Left ventricle myocardium inferior (tissue), 1 donor: ENCODE results near the gene P4HA1. TPM values are rescaled to one million over a fixed set of nuclear protein-coding genes. Genes with fewer than 3 reads are reported as not detected.
"Not testable (repeated sequence)": the region's sequence is repeated elsewhere in the genome, so short reads cannot be mapped to it uniquely, and the experiment has no call there.

Experiments
- DNase-seq: peaks from one replicate; pipeline ENCODE4 v3.0.0-alpha.2; 2020
- H3K27ac ChIP-seq: fragments of 200-600 bp; replicated peaks from 2 replicates; pipeline ENCODE4 v1.8.0; 2021
- H3K27me3 ChIP-seq: fragments of 200-600 bp; 2 replicates; pipeline ENCODE4 v1.8.0; 2021; ENCODE audit warnings: low read depth
- H3K36me3 ChIP-seq: fragments of 200-600 bp; 2 replicates; pipeline ENCODE4 v1.8.0; 2021
- H3K4me1 ChIP-seq: fragments of 200-600 bp; 2 replicates; pipeline ENCODE4 v1.8.0; 2021
- H3K4me3 ChIP-seq: fragments of 200-600 bp; 2 replicates; pipeline ENCODE4 v1.8.0; 2021; ENCODE audit warnings: mild to moderate bottlenecking, moderate library complexity
- H3K9me3 ChIP-seq: fragments of 200-600 bp; replicated peaks from 2 replicates; pipeline ENCODE4 v1.8.0; 2021
- CTCF ChIP-seq: fragments of 200-600 bp; IDR thresholded peaks from 2 replicates; pipeline ENCODE4 v1.8.0; 2021; ENCODE audit warnings: antibody characterized with exemption, mild to moderate bottlenecking, borderline replicate concordance
- intact Hi-C: fragments of 100-400 bp; cut with micrococcal nuclease; formaldehyde crosslinking; loops from one replicate; pipeline ENCODE4 v1.11.0; 2022
- total RNA-seq: library from RNA; stranded (reverse); fragmentation: NEBNext Ultra II Directional; extraction: Animal tissue kit (Norgen Biotek cat#: 25700); gene quantifications from one replicate; pipeline ENCODE4 v1.2.1, GENCODE V29; 2021
- donor health status: DM: no; HTN: yes; CAD: no; lungs with severe emphysema.

Gene P4HA1
- total RNA-seq, 1 donor from 2014 or later: 97.1 TPM

GRCh38 chr10:73043319-73043718 is 53.3 kb downstream of the P4HA1 start:
- no peak overlapping the region for H3K27ac ChIP-seq
- intact Hi-C loops: no loop called here

GRCh38 chr10:73042130-73042529 is 54.5 kb downstream of the P4HA1 start:
- no peak for TF ChIP-seq CTCF
- intact Hi-C loops: no loop called here
- H3K9me3 ChIP-seq: no peaks in the 10 kb centered on the region
- H3K36me3 ChIP-seq: peaks cover 71% of the 10 kb centered on the region
- H3K4me1 ChIP-seq: peaks cover 17% of the 10 kb centered on the region
- H3K27ac ChIP-seq: no peak overlapping the region
- no peak for DNase-seq
- no peaks in the 10 kb centered on the region for H3K27me3 ChIP-seq
- no peak overlapping the region for H3K4me3 ChIP-seq

More at GRCh38 chr10:73043319-73043718, 53.3 kb downstream of the P4HA1 start:
- no peaks in the 10 kb centered on the region for H3K9me3 ChIP-seq
- no peak for TF ChIP-seq CTCF
- H3K4me1 ChIP-seq: peaks cover 17% of the 10 kb centered on the region
- DNase-seq: no peak
- H3K36me3 ChIP-seq: peaks cover 76% of the 10 kb centered on the region
- H3K27me3 ChIP-seq: no peaks in the 10 kb centered on the region
- H3K4me3 ChIP-seq: no peak overlapping the region

DNA sequence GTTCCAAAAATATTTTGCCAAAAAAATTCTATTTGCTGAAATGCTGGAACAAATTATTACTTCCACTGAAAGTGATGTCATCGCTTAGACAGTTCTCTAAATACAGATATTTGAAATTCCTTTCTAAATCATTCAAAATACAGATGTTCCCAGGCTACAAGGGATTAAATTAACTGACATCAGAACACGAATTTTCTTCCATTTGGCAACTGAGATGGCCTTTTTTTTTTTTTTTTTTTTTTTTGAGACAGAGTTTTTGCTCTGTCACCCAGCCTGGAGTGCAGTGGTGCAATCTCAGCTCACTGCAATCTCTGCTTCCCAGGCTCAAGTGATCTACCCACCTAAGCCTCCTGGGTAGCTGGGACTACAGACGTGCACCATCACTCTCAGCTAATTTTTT is 57.0 kb downstream of the P4HA1 start:
- H3K4me1 ChIP-seq: peaks cover 14% of the 10 kb centered on the region
- TF ChIP-seq CTCF: no peak
- H3K4me3 ChIP-seq: no peak overlapping the region
- H3K9me3 ChIP-seq: no peaks in the 10 kb centered on the region
- H3K36me3 ChIP-seq: peaks cover 65% of the 10 kb centered on the region
- intact Hi-C loops: no loop called here
- H3K27ac ChIP-seq: peak overlapping the region; percentile 17
- H3K27me3 ChIP-seq: no peaks in the 10 kb centered on the region
- no peak for DNase-seq

DNA sequence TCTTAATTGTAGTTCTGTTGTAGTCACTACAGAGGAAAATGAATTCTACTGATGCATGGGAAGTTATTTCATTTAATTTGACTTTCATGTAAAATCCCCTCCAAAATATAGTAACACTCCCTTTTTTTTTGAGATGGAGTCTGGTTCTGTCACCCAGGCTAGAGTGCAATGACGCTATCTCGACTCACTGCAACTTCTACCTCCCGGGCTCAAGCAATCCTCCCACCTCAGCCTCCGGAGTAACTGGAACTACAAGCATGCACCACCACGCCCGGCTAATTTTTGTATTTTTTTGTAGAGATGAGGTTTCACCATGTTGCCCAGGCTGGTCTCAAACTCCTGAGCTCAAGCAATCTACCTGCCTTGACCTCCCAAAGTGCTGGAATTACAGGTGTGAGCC is 60.4 kb downstream of the P4HA1 start:
- peaks cover 57% of the 10 kb centered on the region for H3K36me3 ChIP-seq
- peaks cover 13% of the 10 kb centered on the region for H3K4me1 ChIP-seq
- intact Hi-C loops, H3K4me3 ChIP-seq, H3K27ac ChIP-seq, H3K9me3 ChIP-seq, H3K27me3 ChIP-seq, DNase-seq: not testable (repeated sequence)

- no peak for TF ChIP-seq CTCF
- H3K27me3 ChIP-seq: no peaks in the 10 kb centered on the region
- H3K36me3 ChIP-seq: peaks cover 78% of the 10 kb centered on the region
- intact Hi-C loops: no loop called here
- no peak overlapping the region for H3K4me3 ChIP-seq
- peaks cover 10% of the 10 kb centered on the region for H3K4me1 ChIP-seq
- DNase-seq: no peak
- no peak overlapping the region for H3K27ac ChIP-seq
- H3K9me3 ChIP-seq: no peaks in the 10 kb centered on the region
Measured at GRCh38 chr10:73032536-73032935, 64.1 kb downstream of the P4HA1 start.

DNA sequence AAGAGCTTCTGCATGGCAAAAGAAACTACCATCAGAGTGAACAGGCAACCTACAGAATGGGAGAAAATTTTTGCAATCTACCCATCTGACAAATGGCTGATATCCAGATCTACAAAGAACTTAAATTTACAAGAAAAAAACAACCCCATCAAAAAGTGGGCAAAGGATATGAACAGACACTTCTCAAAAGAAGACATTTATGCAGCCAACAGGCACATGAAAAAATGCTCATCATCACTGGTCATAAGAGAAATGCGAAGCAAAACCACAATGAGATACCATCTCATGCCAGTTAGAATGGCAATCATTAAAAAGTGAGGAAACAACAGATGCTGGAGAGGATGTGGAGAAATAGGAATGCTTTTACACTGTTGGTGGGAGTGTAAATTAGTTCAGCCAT is 70.0 kb downstream of the P4HA1 start:
- H3K27me3 ChIP-seq, H3K27ac ChIP-seq, intact Hi-C loops, H3K4me1 ChIP-seq, DNase-seq, H3K4me3 ChIP-seq, H3K9me3 ChIP-seq: not testable (repeated sequence)
- peaks cover 74% of the 10 kb centered on the region for H3K36me3 ChIP-seq

DNA sequence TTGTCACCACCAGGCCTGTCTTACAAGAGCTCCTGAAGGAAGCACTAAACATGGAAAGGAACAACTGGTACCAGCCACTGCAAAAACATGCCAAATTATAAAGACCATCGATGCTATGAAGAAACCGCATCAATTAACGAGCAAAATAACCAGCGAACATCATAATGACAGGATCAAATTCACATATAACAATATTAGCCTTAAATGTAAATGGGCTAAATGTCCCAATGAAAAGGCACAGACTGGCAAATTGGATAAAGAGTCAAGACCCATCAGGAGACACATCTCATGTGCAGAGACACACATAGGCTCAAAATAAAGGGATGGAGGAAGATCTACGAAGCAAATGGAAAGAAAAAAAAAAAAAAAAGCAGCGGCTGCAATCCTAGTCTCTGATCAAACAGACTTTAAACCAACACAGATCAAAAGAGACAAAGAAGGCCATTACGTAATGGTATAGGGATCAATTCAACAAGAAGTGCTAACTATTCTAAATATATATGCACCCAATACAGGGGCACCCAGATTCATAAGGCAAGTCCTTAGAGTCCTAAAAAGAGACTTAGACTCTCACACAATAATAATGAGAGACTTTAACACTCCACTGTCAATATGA is 73.1 kb downstream of the P4HA1 start:
- Histone ChIP-seq H3K36me3 (peaks cover 54% of the 10 kb centered on the region), H3K4me1 (peaks cover 38% of the 10 kb centered on the region)
- DNase-seq, intact Hi-C loops, H3K27ac ChIP-seq, H3K4me3 ChIP-seq, H3K27me3 ChIP-seq, H3K9me3 ChIP-seq: not testable (repeated sequence)

DNA sequence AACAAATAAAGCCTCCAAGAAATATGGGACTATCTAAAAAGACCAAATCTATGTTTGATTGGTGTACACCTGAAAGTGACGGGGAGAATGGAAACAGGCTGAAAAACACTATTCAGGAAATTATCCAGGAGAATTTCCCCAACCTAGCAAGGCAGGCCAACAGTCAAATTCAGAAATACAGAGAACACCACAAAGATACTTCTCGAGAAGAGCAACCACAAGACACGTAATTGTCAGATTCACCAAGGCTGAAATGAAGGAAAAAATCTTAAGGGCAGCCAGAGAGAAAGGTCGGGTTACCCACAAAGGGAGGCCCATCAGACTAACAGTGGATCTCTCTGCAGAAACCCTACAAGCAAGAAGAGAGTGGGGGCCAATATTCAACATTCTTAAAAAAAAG is 73.7 kb downstream of the P4HA1 start:
- H3K27me3 ChIP-seq, H3K4me3 ChIP-seq, H3K27ac ChIP-seq, H3K9me3 ChIP-seq, DNase-seq, intact Hi-C loops: not testable (repeated sequence)
- peaks cover 44% of the 10 kb centered on the region for H3K4me1 ChIP-seq
- peaks cover 54% of the 10 kb centered on the region for H3K36me3 ChIP-seq

GRCh38 chr10:73021538-73022164 is 75.0 kb downstream of the P4HA1 start:
- intact Hi-C loops: not testable (repeated sequence)

More at GRCh38 chr10:73021538-73022164, 75.0 kb downstream of the P4HA1 start:
- H3K36me3 ChIP-seq: peaks cover 51% of the 10 kb centered on the region
- not testable (repeated sequence) for H3K27ac ChIP-seq, H3K9me3 ChIP-seq, H3K27me3 ChIP-seq, H3K4me3 ChIP-seq, DNase-seq
- H3K4me1 ChIP-seq: peaks cover 50% of the 10 kb centered on the region
